IMR-90 (cell line): ENCODE results near the gene SNAP23. TPM values are rescaled to one million over a fixed set of nuclear protein-coding genes. Genes with fewer than 3 reads are reported as not detected.

Source experiments
- ATAC-seq: fragments of 200-7000 bp; cut with Tn5 transposase; 2 replicates; pipeline ENCODE4 v1.9.1; 2020; ENCODE audit warnings: low read depth, mild to moderate bottlenecking, moderate library complexity
- BruUV-seq: library from RNA; stranded (reverse); fragments of 400-500 nt; replicated peaks from 2 replicates; lab custom pipeline; 2021; lab: Mats Ljungman, UMichigan
- CTCF ChIA-PET: fragments of 300-600 bp; formaldehyde crosslinking; extraction: SDS; loops from one replicate; lab custom pipeline; 2021; ENCODE audit warnings: antibody characterized with exemption; lab: Yijun Ruan, JAX
- POLR2A ChIA-PET: fragments of 300-600 bp; sonication (Branson Sonifier 250); formaldehyde crosslinking; loops from one replicate; lab custom pipeline; 2022; ENCODE audit warnings: antibody characterized with exemption; ENCODE audit not compliant: unreplicated experiment; lab: Charles Lee
- DNase-seq: peaks from one replicate; pipeline ENCODE4 v3.0.0; 2013
- H2AFZ ChIP-seq: replicated peaks from 2 replicates; pipeline ENCODE3; 2013; ENCODE audit warnings: low read length, mild to moderate bottlenecking; ENCODE audit not compliant: poor library complexity
- H2AK5ac ChIP-seq: 2 replicates; pipeline ENCODE4 v1.6.1; 2013; ENCODE audit warnings: low read depth, low read length, inconsistent platforms
- H2AK9ac ChIP-seq: replicated peaks from 2 replicates; pipeline ENCODE3; 2013; ENCODE audit warnings: mild to moderate bottlenecking, low read depth, low read length, moderate library complexity; ENCODE audit not compliant: poor library complexity
- H2BK120ac ChIP-seq: 2 replicates; pipeline ENCODE4 v1.6.1; 2013; ENCODE audit warnings: low read depth, low read length, inconsistent platforms
- H2BK15ac ChIP-seq: 3 replicates; pipeline ENCODE4 v1.6.1; 2013; ENCODE audit warnings: low read depth, low read length, inconsistent platforms
- H2BK20ac ChIP-seq: 2 replicates; pipeline ENCODE4 v1.6.1; 2013; ENCODE audit warnings: low read depth, mild to moderate bottlenecking, inconsistent platforms, low read length, moderate library complexity
- H2BK5ac ChIP-seq: 2 replicates; pipeline ENCODE4 v1.6.1; 2013; ENCODE audit warnings: mild to moderate bottlenecking, low read depth, low read length, inconsistent platforms; ENCODE audit not compliant: poor library complexity, severe bottlenecking
- H3K14ac ChIP-seq: replicated peaks from 2 replicates; pipeline ENCODE4 v1.6.1; 2013; ENCODE audit warnings: low read depth, low read length, inconsistent platforms
- H3K18ac ChIP-seq: 2 replicates; pipeline ENCODE4 v1.6.1; 2013; ENCODE audit warnings: low read depth, low read length, control low read depth
- H3K23ac ChIP-seq: 2 replicates; pipeline ENCODE4 v1.6.1; 2013; ENCODE audit warnings: low read depth, low read length, inconsistent platforms
- H3K27ac ChIP-seq: 2 replicates; pipeline ENCODE4 v1.5.1; 2013; ENCODE audit warnings: mild to moderate bottlenecking, control low read depth, low read length; ENCODE audit not compliant: insufficient read depth
- H3K27me3 ChIP-seq: 2 replicates; pipeline ENCODE4 v1.6.1; 2013; ENCODE audit warnings: low read length; ENCODE audit not compliant: control insufficient read depth, insufficient read depth
- H3K36me3 ChIP-seq: 2 replicates; pipeline ENCODE4 v1.6.1; 2013; ENCODE audit warnings: low read length, mixed read lengths; ENCODE audit not compliant: control insufficient read depth, insufficient read depth
- H3K4ac ChIP-seq: 2 replicates; pipeline ENCODE4 v1.6.1; 2013; ENCODE audit warnings: low read depth, low read length, inconsistent platforms
- H3K4me1 ChIP-seq: 2 replicates; pipeline ENCODE4 v1.6.1; 2013; ENCODE audit warnings: low read length, mixed read lengths; ENCODE audit not compliant: control insufficient read depth, insufficient read depth
- H3K4me2 ChIP-seq: 2 replicates; pipeline ENCODE4 v1.6.1; 2013; ENCODE audit warnings: low read depth, mild to moderate bottlenecking, control low read depth, low read length, moderate library complexity
- H3K4me3 ChIP-seq: 2 replicates; pipeline ENCODE4 v1.5.1; 2013; ENCODE audit warnings: low read depth, mild to moderate bottlenecking, control low read depth, low read length, moderate library complexity; ENCODE audit not compliant: insufficient read depth
- H3K56ac ChIP-seq: 2 replicates; pipeline ENCODE4 v1.6.1; 2013; ENCODE audit warnings: low read length, inconsistent platforms; ENCODE audit not compliant: insufficient read depth; ENCODE audit errors: extremely low read depth
- H3K79me1 ChIP-seq, 2 experiments: 2 replicates each; pipeline ENCODE4 v1.6.1; 2013; ENCODE audit warnings: low read length in 2 of 2, inconsistent platforms in 1 of 2, low read depth in 1 of 2
- H3K9ac ChIP-seq: 2 replicates; pipeline ENCODE4 v1.6.1; 2013; ENCODE audit warnings: low read depth, low read length, control low read depth
- H3K9me1 ChIP-seq: 2 replicates; pipeline ENCODE4 v1.6.1; 2013; ENCODE audit warnings: low read length, inconsistent platforms; ENCODE audit not compliant: insufficient read depth
- H3K9me3 ChIP-seq: 2 replicates; pipeline ENCODE4 v1.6.1; 2013; ENCODE audit warnings: low read length; ENCODE audit not compliant: control insufficient read depth, insufficient read depth
- H4K20me1 ChIP-seq: 2 replicates; pipeline ENCODE4 v1.6.1; 2013; ENCODE audit warnings: low read length, inconsistent platforms; ENCODE audit not compliant: insufficient read depth
- H4K5ac ChIP-seq: 2 replicates; pipeline ENCODE4 v1.6.1; 2013; ENCODE audit warnings: mild to moderate bottlenecking, low read depth, low read length, control low read depth
- H4K8ac ChIP-seq, 2 experiments: 2 replicates each; pipeline ENCODE4 v1.6.1; 2013; ENCODE audit warnings: low read depth in 2 of 2, low read length in 2 of 2, control low read depth in 1 of 2, inconsistent platforms in 1 of 2
- H4K91ac ChIP-seq: 2 replicates; pipeline ENCODE4 v1.6.1; 2013; ENCODE audit warnings: low read depth, low read length, inconsistent platforms; ENCODE audit not compliant: insufficient read depth
- BHLHE40 ChIP-seq: fragments of 150-350 bp; IDR thresholded peaks from 2 replicates; pipeline ENCODE4 v1.6.1; 2016; ENCODE audit warnings: mild to moderate bottlenecking, low read depth, low read length
- MAZ ChIP-seq: IDR thresholded peaks from 2 replicates; pipeline ENCODE4 v1.6.1; 2012; ENCODE audit warnings: low read depth, mild to moderate bottlenecking, low read length, improper control_type of control experiment, moderate library complexity, borderline replicate concordance
- MXI1 ChIP-seq: IDR thresholded peaks from 2 replicates; pipeline ENCODE4 v1.6.1; 2012; ENCODE audit warnings: low read depth, mild to moderate bottlenecking, low read length, moderate library complexity, borderline replicate concordance
- POLR2A ChIP-seq: IDR thresholded peaks from 2 replicates; pipeline ENCODE4 v1.6.1; 2012; ENCODE audit warnings: mild to moderate bottlenecking, low read depth, low read length
- RCOR1 ChIP-seq: IDR thresholded peaks from 2 replicates; pipeline ENCODE4 v1.6.1; 2012; ENCODE audit warnings: mild to moderate bottlenecking, low read length, improper control_type of control experiment; ENCODE audit not compliant: insufficient replicate concordance
- RFX5 ChIP-seq: IDR thresholded peaks from 2 replicates; pipeline ENCODE4 v1.8.0; 2012; ENCODE audit warnings: low read depth, mild to moderate bottlenecking, low read length, moderate library complexity
- USF2 ChIP-seq: fragments of 150-350 bp; IDR thresholded peaks from 2 replicates; pipeline ENCODE4 v1.6.1; 2017; ENCODE audit warnings: mild to moderate bottlenecking, antibody characterized with exemption, low read length, low read depth
- WGBS, 2 experiments: methylation state at CpG; one replicate each; pipeline versions ENCODE4 v1.1.5 to v1.1.7; 2013; ENCODE audit warnings: missing lambda C conversion rate in 2 of 2; ENCODE audit not compliant: insufficient read length in 1 of 2; ENCODE audit errors: extremely low coverage in 2 of 2; 5-methylcytosine and 5-hydroxymethylcytosine counted together
- dilution Hi-C: fragments of 300-500 bp; cut with HindIII; formaldehyde crosslinking; loops from one replicate; pipeline ENCODE4 v1.14.3; 2018; ENCODE audit warnings: low sequenced_read_pairs; ENCODE audit not compliant: unreplicated experiment
- in situ Hi-C: fragments of 300-500 bp; cut with MboI; formaldehyde crosslinking; loops from 3 replicates; pipeline ENCODE4 v1.14.3; 2019; ENCODE audit warnings: low sequenced_read_pairs, inconsistent platforms, mixed read lengths
- intact Hi-C: fragments of 100-400 bp; cut with micrococcal nuclease; formaldehyde crosslinking; loops from 2 replicates; pipeline ENCODE4 v1.10.0; 2022
- polyA plus RNA-seq, 3 experiments: library from polyadenylated mRNA; depleted of rRNA; stranded (reverse); fragments of >200 nt; gene quantifications; 2 replicates each; pipeline ENCODE4 v1.2.3, GENCODE V29; 2012; ENCODE audit warnings: low replicate concordance in 1 of 3
- total RNA-seq: library from RNA; depleted of rRNA; stranded (reverse); fragments of >200 nt; gene quantifications from 2 replicates; pipeline ENCODE4 v1.2.3, GENCODE V29; 2012

Gene SNAP23
- total and polyA plus RNA-seq, 2 of the 4 experiments (the other 2 are of a cell fraction) = 36.0 to 45.5 TPM

- no peak for TF ChIP-seq RCOR1
These were observed 38.5 kb upstream of the SNAP23 start (continued) for GRCh38 chr15:42456971-42457370.

- no TSS peak for BruUV-seq
- intact Hi-C loops = loop anchor here (10.0 kb wide), 1 partner anchor 183 kb away; the partner anchor contains the start of genes GANC and TMEM87A
- POLR2A ChIA-PET = interaction anchor here (0.7 kb wide), 1 partner anchor 185 kb away, joined by 3 read pairs; the partner anchor contains the start of genes GANC and TMEM87A
These were observed 37.7 kb upstream of the SNAP23 start for GRCh38 chr15:42457445-42458442.

More at GRCh38 chr15:42457445-42458442, 37.7 kb upstream of the SNAP23 start:
- dilution Hi-C loops (no loop called here), in situ Hi-C loops (no loop called here)
- Histone ChIP-seq H2AFZ (peak overlapping the region; percentile 62), H2BK5ac (peak overlapping the region; percentile 87), H2BK15ac (peak overlapping the region; percentile 59; the same call in 1 of the 3 replicates), H3K23ac (peak overlapping the region; percentile 49; the same call in 1 of the 2 replicates), H2BK20ac (0 out of 2 replicates have a peak overlapping the region, but pooled peaks have one; percentile 0), H3K4me1 (peaks cover 7% of the 10 kb centered on the region), H3K56ac (peak overlapping the region; percentile 24), H3K9me1 (peaks cover 3% of the 10 kb centered on the region; the same call in 1 of the 2 replicates), H4K91ac (no peak overlapping the region), H2AK5ac (peak overlapping the region; percentile 73), H3K14ac (peak overlapping the region; percentile 65), H3K27me3 (no peaks in the 10 kb centered on the region), H3K18ac (peak overlapping the region; percentile 83), H3K79me1 (peaks cover 0 to 38% of the 10 kb centered on the region in 2 experiments; a peak in 2 of 4 replicates), H2AK9ac (no peak overlapping the region), H3K4me3 (peak overlapping the region; percentile 20; the same call in 1 of the 2 replicates), H3K9ac (peak overlapping the region; percentile 73), H3K36me3 (peaks cover 2% of the 10 kb centered on the region; the same call in 1 of the 2 replicates), H3K9me3 (no peaks in the 10 kb centered on the region), H3K4me2 (peak overlapping the region; percentile 91), H4K5ac (peak overlapping the region; percentile 45; the same call in 1 of the 2 replicates), H3K4ac (peak overlapping the region; percentile 58), H4K20me1 (peaks cover 11% of the 10 kb centered on the region; the same call in 1 of the 2 replicates), H2BK120ac (no peak overlapping the region; the same call in 1 of the 2 replicates), H3K27ac (peak overlapping the region; percentile 82), H4K8ac (peak overlapping the region in 1 of 2 experiments; percentile 73; a peak in 2 of 4 replicates)
- CTCF ChIA-PET = interaction anchor here (0.5 kb wide), 1 partner anchor 70 kb away, joined by 3 read pairs; no protein-coding TSS in a partner anchor
- ATAC-seq (peak; percentile 91), DNase-seq (peak; percentile 94)
- WGBS, 2 experiments = 0% methylated on average over 3 of the region's 8 CpGs; no CpG with 5 or more reads in 1 of the 2 experiments
- TF ChIP-seq POLR2A = peak; percentile 53; the same call in 1 of the 2 replicates
- TF ChIP-seq MXI1 = peak; percentile 15; the same call in 1 of the 2 replicates
- no peak for TF ChIP-seq BHLHE40
- TF ChIP-seq USF2 = peak; percentile 91
- no peak for TF ChIP-seq MAZ
- TF ChIP-seq RFX5 = peak; percentile 17; the same call in 1 of the 2 replicates
